ENCODE data around the gene PHLDA3. TPM values are rescaled to one million over a fixed set of nuclear protein-coding genes. Genes with fewer than 3 reads are reported as not detected.
A peak's percentile ranks its signal among the peaks of the same experiment; 100 is the strongest.

PHLDA3 gene
- total and polyA plus RNA-seq, 2 of the 13 experiments (the other 11 are each of a cell fraction or from before 2014, with no cell fraction given) = 16.7 to 33.6 TPM

DNA sequence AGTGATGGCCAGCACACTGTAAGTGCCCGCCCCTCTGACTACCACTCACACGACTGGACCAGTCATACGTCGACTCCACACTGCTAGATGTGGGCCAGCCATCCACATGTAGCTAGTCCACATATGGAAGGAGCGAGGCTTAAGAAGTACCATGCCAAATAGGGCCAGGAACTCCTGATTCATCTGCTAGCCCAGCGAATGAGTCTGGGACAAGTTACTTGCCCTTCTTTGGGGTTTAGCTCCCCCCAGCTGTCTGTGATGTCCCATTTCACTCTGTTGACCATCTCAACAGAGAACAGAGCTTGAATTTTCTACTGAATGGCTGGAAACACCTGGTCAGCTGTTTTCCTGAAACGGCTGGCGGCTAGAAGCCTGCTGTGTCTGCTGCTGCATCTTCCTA, 32.2 kb upstream of the PHLDA3 start:
- ATAC-seq = peak; percentile 3; the same call in 1 of the 3 replicates
- BruUV-seq (replicated peaks) = no TSS peak
- in situ Hi-C loops (cut with HindIII; ENCODE audit: extremely low pct_ligation_motif_present, low pct_unique_long_range_greater_than_20kb) = no loop called here
- Histone ChIP-seq H3K9ac (ENCODE audit: insufficient read depth, low read depth, low read length) (no peak overlapping the region), H2AFZ (ENCODE audit: low read length) (no peak overlapping the region), H3K9me3 (ENCODE audit: low read length) (no peaks in the 10 kb centered on the region), H3K4me3 (replicated peaks in 1 of 3; ENCODE audit: insufficient read depth in 1 of 3, low read depth in 2 of 3, low read length in 3 of 3) (no peak overlapping the region; a peak in 1 of 6 replicates), H3K4me2 (ENCODE audit: low read depth, low read length) (peak overlapping the region; percentile 21), H3K27ac (ENCODE audit: extremely low read length, insufficient read depth, low read length) (peak overlapping the region; percentile 49), H4K20me1 (ENCODE audit: insufficient read depth, low read length) (no peaks in the 10 kb centered on the region), H3K4me1 (ENCODE audit: insufficient read depth, low read length) (peaks cover 87% of the 10 kb centered on the region), H3K27me3 (ENCODE audit: control insufficient read depth in 1 of 2, insufficient read depth in 2 of 2, low read length in 2 of 2) (no peaks in the 10 kb centered on the region), H3K79me2 (ENCODE audit: insufficient read depth, low read length) (no peaks in the 10 kb centered on the region), H3K36me3 (replicated peaks in 1 of 2; ENCODE audit: control insufficient read depth in 1 of 2, insufficient read depth in 2 of 2, low read length in 2 of 2) (no peaks in the 10 kb centered on the region)
- ChIA-PET POLR2A (interaction anchor here (1.4 kb wide), 1 partner anchor 32 kb away, joined by 3 read pairs; the partner anchor contains the start of gene PHLDA3), CTCF (ENCODE audit: low intra/inter-chr PET ratio, low total read pairs) (interaction anchor here (1.6 kb wide), 1 partner anchor 12 kb away, joined by 3 read pairs; no protein-coding TSS in a partner anchor)
- WGBS (ENCODE audit: low lambda C conversion rate) = 78% methylated on average over 7 of the region's 8 CpGs
- DNase-seq (ENCODE audit: low spot score) = no peak
- FAIRE-seq = no peak
- intact Hi-C loops (cut with micrococcal nuclease; ENCODE audit: unreplicated experiment) = no loop called here
- no peak for TF ChIP-seq ZNF780A (CRISPR knock-in tag; IDR thresholded peaks at IDR 0.05)
- TF ChIP-seq HDAC1 (CRISPR knock-in tag; IDR thresholded peaks at IDR 0.05) = peak; percentile 11
- no peak for TF ChIP-seq ZBTB40 (IDR thresholded peaks at IDR 0.05)
- no peak for TF ChIP-seq ZBTB40 (CRISPR knock-in tag; IDR thresholded peaks at IDR 0.05)
- TF ChIP-seq FOXA3 (CRISPR knock-in tag; IDR thresholded peaks at IDR 0.05) = no peak
- TF ChIP-seq, protein P1, sequence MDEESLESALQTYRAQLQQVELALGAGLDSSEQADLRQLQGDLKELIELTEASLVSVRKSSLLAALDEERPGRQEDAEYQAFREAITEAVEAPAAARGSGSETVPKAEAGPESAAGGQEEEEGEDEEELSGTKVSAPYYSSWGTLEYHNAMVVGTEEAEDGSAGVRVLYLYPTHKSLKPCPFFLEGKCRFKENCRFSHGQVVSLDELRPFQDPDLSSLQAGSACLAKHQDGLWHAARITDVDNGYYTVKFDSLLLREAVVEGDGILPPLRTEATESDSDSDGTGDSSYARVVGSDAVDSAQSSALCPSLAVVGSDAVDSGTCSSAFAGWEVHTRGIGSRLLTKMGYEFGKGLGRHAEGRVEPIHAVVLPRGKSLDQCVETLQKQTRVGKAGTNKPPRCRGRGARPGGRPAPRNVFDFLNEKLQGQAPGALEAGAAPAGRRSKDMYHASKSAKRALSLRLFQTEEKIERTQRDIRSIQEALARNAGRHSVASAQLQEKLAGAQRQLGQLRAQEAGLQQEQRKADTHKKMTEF (CRISPR knock-in tag; IDR thresholded peaks at IDR 0.05) = no peak
- no peak for TF ChIP-seq ZNF839 (CRISPR knock-in tag; IDR thresholded peaks at IDR 0.05; ENCODE audit: borderline replicate concordance)
- no peak for TF ChIP-seq HOXA7 (CRISPR knock-in tag; IDR thresholded peaks at IDR 0.05)
- TF ChIP-seq, protein P2, sequence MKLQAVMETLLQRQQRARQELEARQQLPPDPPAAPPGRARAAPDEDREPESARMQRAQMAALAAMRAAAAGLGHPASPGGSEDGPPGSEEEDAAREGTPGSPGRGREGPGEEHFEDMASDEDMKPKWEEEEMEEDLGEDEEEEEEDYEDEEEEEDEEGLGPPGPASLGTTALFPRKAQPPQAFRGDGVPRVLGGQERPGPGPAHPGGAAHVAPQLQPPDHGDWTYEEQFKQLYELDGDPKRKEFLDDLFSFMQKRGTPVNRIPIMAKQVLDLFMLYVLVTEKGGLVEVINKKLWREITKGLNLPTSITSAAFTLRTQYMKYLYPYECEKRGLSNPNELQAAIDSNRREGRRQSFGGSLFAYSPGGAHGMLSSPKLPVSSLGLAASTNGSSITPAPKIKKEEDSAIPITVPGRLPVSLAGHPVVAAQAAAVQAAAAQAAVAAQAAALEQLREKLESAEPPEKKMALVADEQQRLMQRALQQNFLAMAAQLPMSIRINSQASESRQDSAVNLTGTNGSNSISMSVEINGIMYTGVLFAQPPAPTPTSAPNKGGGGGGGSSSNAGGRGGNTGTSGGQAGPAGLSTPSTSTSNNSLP (IDR thresholded peaks at IDR 0.05; ENCODE audit: low read depth, low read length) = no peak
- no peak for TF ChIP-seq FOXK1 (CRISPR knock-in tag; IDR thresholded peaks at IDR 0.05; ENCODE audit: borderline replicate concordance, low read depth)
- TF ChIP-seq ZNF713 (CRISPR knock-in tag; IDR thresholded peaks at IDR 0.05) = no peak
- TF ChIP-seq DRAP1 (CRISPR knock-in tag; IDR thresholded peaks at IDR 0.05) = no peak
